HG02678 (cell line): ENCODE measurements around the gene TCTA.
"Not testable (repeated sequence)": the region's sequence is repeated elsewhere in the genome, so short reads cannot be mapped to it uniquely, and the experiment has no call there.

Experiments used
- ATAC-seq: cut with Tn5 transposase; IDR thresholded peaks from one replicate; pipeline ENCODE4 v1.9.1; 2021; ENCODE audit warnings: mild to moderate bottlenecking, moderate library complexity; ENCODE audit not compliant: unreplicated experiment

TCTA gene

GRCh38 chr3:49411968-49412631, at the start of gene TCTA, which contains the start of gene RHOA:
Gene TCTA (plus strand): TSS chr3:49412423. CDS start chr3:49412427, 4 bp downstream.
Gene RHOA (minus strand): TSS chr3:49411976. CDS start chr3:49375589, 36,387 bp downstream.
- peak; percentile 76 for ATAC-seq

GRCh38 chr3:49362561-49362960, 49.7 kb upstream of the TCTA start:
- no peak for ATAC-seq

GRCh38 chr3:49370585-49371290, 41.5 kb upstream of the TCTA start:
- ATAC-seq, result no peak

GRCh38 chr3:49371946-49372345, 40.3 kb upstream of the TCTA start:
- no peak for ATAC-seq

GRCh38 chr3:49377483-49377882, 34.7 kb upstream of the TCTA start:
- ATAC-seq, result no peak

GRCh38 chr3:49378249-49378895, 33.9 kb upstream of the TCTA start:
- ATAC-seq, result no peak

GRCh38 chr3:49383387-49383786, 28.8 kb upstream of the TCTA start:
- ATAC-seq, result no peak

- no peak for ATAC-seq
Measured at GRCh38 chr3:49385617-49386016, 26.6 kb upstream of the TCTA start.

GRCh38 chr3:49386056-49386756, 26.0 kb upstream of the TCTA start:
- no peak for ATAC-seq

GRCh38 chr3:49387721-49388120, 24.5 kb upstream of the TCTA start:
- no peak for ATAC-seq

GRCh38 chr3:49388289-49388820, 23.9 kb upstream of the TCTA start:
- ATAC-seq, result no peak

- ATAC-seq, result no peak
Measured at GRCh38 chr3:49389297-49389696, 22.9 kb upstream of the TCTA start.

- ATAC-seq, result not testable (repeated sequence)
Measured at GRCh38 chr3:49391310-49391709, 20.9 kb upstream of the TCTA start.

GRCh38 chr3:49397470-49397869, 14.8 kb upstream of the TCTA start:
- ATAC-seq, result no peak

- ATAC-seq, result no peak
Measured at GRCh38 chr3:49399461-49399860, 12.8 kb upstream of the TCTA start.

- ATAC-seq, result no peak
Measured at GRCh38 chr3:49401766-49402165, 10.5 kb upstream of the TCTA start.

GRCh38 chr3:49403891-49404290, 8.3 kb upstream of the TCTA start:
- no peak for ATAC-seq

- not testable (repeated sequence) for ATAC-seq
Measured at GRCh38 chr3:49405570-49405969, 6.7 kb upstream of the TCTA start.

- no peak for ATAC-seq
Measured at GRCh38 chr3:49406571-49407565, 5.4 kb upstream of the TCTA start.
